ENCODE results near the gene CRABP1.

GRCh38 chr15:78301828-78302227 is 38.3 kb upstream of the CRABP1 start:
- no peak for TF ChIP-seq POLR2AphosphoS5 (IDR thresholded peaks at IDR 0.05; ENCODE audit: low read depth, low read length)
- TF ChIP-seq POLR2A (IDR thresholded peaks at IDR 0.05; ENCODE audit: low read depth, low read length), result no peak
- TF ChIP-seq TAF1 (IDR thresholded peaks at IDR 0.05; ENCODE audit: low read depth, low read length), result no peak
- no peak for TF ChIP-seq SPI1 (IDR thresholded peaks at IDR 0.05; ENCODE audit: low read depth, low read length)
- TF ChIP-seq PAX5 (IDR thresholded peaks at IDR 0.05; ENCODE audit: insufficient read depth, low read length, severe bottlenecking), result no peak
- no peak for TF ChIP-seq POU2F2 (IDR thresholded peaks at IDR 0.05; ENCODE audit: low read depth, low read length)

All from GM12891 (cell line).